SK-N-SH (cell line): ENCODE measurements around the gene FCHSD2. TPM values are rescaled to one million over a fixed set of nuclear protein-coding genes. Genes with fewer than 3 reads are reported as not detected.

Source experiments
- CTCF ChIA-PET: fragments of 300-600, 350-600 bp; formaldehyde crosslinking; extraction: SDS; loops from one replicate; lab custom pipeline; 2021; lab: Yijun Ruan, JAX
- POLR2A ChIA-PET: fragments of 350-600 bp; sonication (Branson Sonifier 250); formaldehyde crosslinking; extraction: SDS; loops from one replicate; lab custom pipeline; 2020; ENCODE audit warnings: antibody characterized with exemption, inconsistent platforms; lab: Yijun Ruan, JAX
- DNase-seq: peaks from one replicate; pipeline ENCODE4 v3.0.0; 2012
- H2AFZ ChIP-seq: fragments of 200-600 bp; sonication (generic); 2 replicates; pipeline ENCODE4 v1.8.1; 2016; ENCODE audit warnings: antibody characterized with exemption, mild to moderate bottlenecking, low read depth
- H3F3A ChIP-seq: fragments of 200-600 bp; sonication (generic); replicated peaks from 2 replicates; pipeline ENCODE3; 2016; ENCODE audit warnings: antibody characterized with exemption, mild to moderate bottlenecking; ENCODE audit not compliant: insufficient read depth
- H3K27ac ChIP-seq, 2 experiments: fragments of 200-500 bp in 1 of 2; fragments of 200-600 bp in 1 of 2; sonication (Bioruptor generic) in 1 of 2; sonication (generic), shearing (Covaris generic) in 1 of 2; 2 replicates each; pipeline versions ENCODE4 v1.5.1 to v1.6.1; 2014 to 2016; ENCODE audit warnings: low read depth in 2 of 2, inconsistent platforms in 1 of 2, low read length in 1 of 2, mild to moderate bottlenecking in 1 of 2, mixed read lengths in 1 of 2
- H3K27me3 ChIP-seq: fragments of 200-600 bp; sonication (generic), shearing (Covaris generic); 2 replicates; pipeline ENCODE4 v1.6.1; 2016; ENCODE audit warnings: mixed run types; ENCODE audit not compliant: insufficient read depth
- H3K36me3 ChIP-seq, 2 experiments: fragments of 200-500 bp in 1 of 2; fragments of 200-600 bp in 1 of 2; sonication (Bioruptor generic) in 1 of 2; sonication (generic) in 1 of 2; replicated peaks in 1 of 2; 2 replicates each; pipeline versions ENCODE3 to v1.5.1; 2014 to 2016; ENCODE audit warnings: low read length in 1 of 2, mild to moderate bottlenecking in 1 of 2; ENCODE audit not compliant: insufficient read depth in 2 of 2, control insufficient read depth in 1 of 2
- H3K4me1 ChIP-seq, 2 experiments: fragments of 200-500 bp in 1 of 2; fragments of 200-600 bp in 1 of 2; sonication (Bioruptor generic) in 1 of 2; sonication (generic), shearing (Covaris generic) in 1 of 2; 2 replicates each; pipeline versions ENCODE4 v1.5.1 to v1.6.1; 2014 to 2016; ENCODE audit warnings: low read depth in 1 of 2, low read length in 1 of 2, mixed run types in 1 of 2; ENCODE audit not compliant: insufficient read depth in 2 of 2, control insufficient read depth in 1 of 2
- H3K4me2 ChIP-seq: fragments of 200-600 bp; sonication (generic), shearing (Covaris generic); 2 replicates; pipeline ENCODE4 v1.6.1; 2017; ENCODE audit warnings: mixed run types
- H3K4me3 ChIP-seq, 2 experiments: fragments of 200-500 bp in 1 of 2; fragments of 200-600 bp in 1 of 2; sonication (Bioruptor generic) in 1 of 2; sonication (generic), shearing (Covaris generic) in 1 of 2; 2 replicates each; pipeline versions ENCODE4 v1.5.1 to v1.8.1; 2014 to 2016; ENCODE audit warnings: low read depth in 2 of 2, inconsistent platforms in 1 of 2, low read length in 1 of 2, mild to moderate bottlenecking in 1 of 2, mixed read lengths in 1 of 2, moderate library complexity in 1 of 2
- H3K79me2 ChIP-seq: fragments of 200-600 bp; sonication (generic); 2 replicates; pipeline ENCODE4 v1.8.1; 2017; ENCODE audit warnings: mild to moderate bottlenecking; ENCODE audit not compliant: insufficient read depth
- H3K9ac ChIP-seq: fragments of 200-600 bp; sonication (generic); 2 replicates; pipeline ENCODE4 v1.6.1; 2017; ENCODE audit warnings: mixed run types
- H3K9me2 ChIP-seq: fragments of 200-600 bp; sonication (generic); 2 replicates; pipeline ENCODE4 v1.6.1; 2017; ENCODE audit warnings: mixed run types
- H3K9me3 ChIP-seq: fragments of 200-600 bp; sonication (generic); 2 replicates; pipeline ENCODE4 v1.6.1; 2017; ENCODE audit warnings: mixed run types, mild to moderate bottlenecking, moderate library complexity
- H4K20me1 ChIP-seq: fragments of 200-600 bp; sonication (generic); 2 replicates; pipeline ENCODE4 v1.6.1; 2017; ENCODE audit warnings: mild to moderate bottlenecking, mixed run types; ENCODE audit not compliant: insufficient read depth
- FOSL2 ChIP-seq: IDR thresholded peaks from 2 replicates; pipeline ENCODE4 v1.4.0; 2012; ENCODE audit warnings: low read depth, mild to moderate bottlenecking, moderate library complexity, borderline replicate concordance
- FOXJ3 ChIP-seq: sonication (generic); formaldehyde crosslinking; IDR thresholded peaks from 2 replicates; pipeline ENCODE4 v1.5.1; 2020; ENCODE audit warnings: mild to moderate bottlenecking, missing genetic modification reagents
- FOXM1 ChIP-seq: IDR thresholded peaks from 2 replicates; pipeline ENCODE4 v1.4.0; 2012; ENCODE audit warnings: low read depth, mild to moderate bottlenecking
- GATA2 ChIP-seq: sonication (generic); formaldehyde crosslinking; IDR thresholded peaks from 2 replicates; pipeline ENCODE4 v1.5.0; 2020; ENCODE audit warnings: mild to moderate bottlenecking, missing genetic modification reagents
- MEF2A ChIP-seq: IDR thresholded peaks from 2 replicates; pipeline ENCODE4 v1.4.0; 2012; ENCODE audit warnings: low read depth, borderline replicate concordance
- RCOR1 ChIP-seq: fragments of 150-350 bp; IDR thresholded peaks from 2 replicates; pipeline ENCODE4 v1.6.1; 2017; ENCODE audit warnings: antibody characterized with exemption, low read length
- REST ChIP-seq: IDR thresholded peaks from 2 replicates; pipeline ENCODE4 v1.6.1; 2012; ENCODE audit warnings: mild to moderate bottlenecking, low read depth, low read length, moderate library complexity
- RFX5 ChIP-seq: IDR thresholded peaks from 2 replicates; pipeline ENCODE4 v1.6.1; 2012; ENCODE audit warnings: mild to moderate bottlenecking, improper control_type of control experiment, low read length
- YY1 ChIP-seq: IDR thresholded peaks from 2 replicates; pipeline ENCODE4 v1.4.0; 2012; ENCODE audit warnings: low read depth, mild to moderate bottlenecking
- WGBS: methylation state at CpG from one replicate; pipeline ENCODE4 v1.1.6; 2017; ENCODE audit warnings: low lambda C conversion rate; 5-methylcytosine and 5-hydroxymethylcytosine counted together
- polyA plus RNA-seq, 3 experiments: library from polyadenylated mRNA; depleted of rRNA; stranded (reverse); fragments of >200 nt; gene quantifications; 2 replicates each; pipeline ENCODE4 v1.2.3, GENCODE V29; 2012
- TF ChIP-seq, protein P1 (sequence below): IDR thresholded peaks from 2 replicates; pipeline ENCODE4; 2012
- TF ChIP-seq, protein P2 (sequence below): fragments of 150-350 bp; IDR thresholded peaks from 2 replicates; pipeline ENCODE4 v1.6.1; 2017; ENCODE audit warnings: antibody characterized with exemption, low read length, low read depth, borderline replicate concordance
- TF ChIP-seq, protein P3 (sequence below): IDR thresholded peaks from 2 replicates; pipeline ENCODE4 v1.4.0; 2012; ENCODE audit warnings: low read depth, borderline replicate concordance

FCHSD2 gene
- polyA plus RNA-seq, 1 of the 3 experiments (the other 2 are of a cell fraction), result 10.4 TPM

- no peaks in the 10 kb centered on the region for H4K20me1 ChIP-seq
- no peak overlapping the region for H3K27ac ChIP-seq
- TF ChIP-seq RCOR1, result no peak
- no peak for TF ChIP-seq FOSL2
- TF ChIP-seq, all 33 proteins: peak for 0
- Histone ChIP-seq H3K4me3 (no peak overlapping the region; a peak in 1 of 4 replicates), H3K79me2 (no peaks in the 10 kb centered on the region; the same call in 1 of the 2 replicates), H3K4me2 (no peak overlapping the region), H2AFZ (no peak overlapping the region), H3K36me3 (peaks cover 3 to 12% of the 10 kb centered on the region in 2 experiments), H3F3A (no peaks in the 10 kb centered on the region), H3K9ac (no peak overlapping the region), H3K27me3 (no peaks in the 10 kb centered on the region), H3K9me2 (no peaks in the 10 kb centered on the region), H3K9me3 (peaks cover 3% of the 10 kb centered on the region; the same call in 1 of the 2 replicates), H3K4me1 (no peaks in the 10 kb centered on the region; a peak in 1 of 4 replicates)
- WGBS, result 100% methylated on average over 1 of the region's 2 CpGs
- ChIA-PET POLR2A (no interaction called here), CTCF (no interaction called here)
- no peak for DNase-seq
Observed at GRCh38 chr11:73011126-73011817, 130.8 kb downstream of the FCHSD2 start.

- CTCF ChIA-PET, result no interaction called here
- no peaks in the 10 kb centered on the region for H3K9me2 ChIP-seq
- no peak overlapping the region for H2AFZ ChIP-seq
- H3K27ac ChIP-seq, result no peak overlapping the region
- POLR2A ChIA-PET, result no interaction called here
- TF ChIP-seq, protein P1, sequence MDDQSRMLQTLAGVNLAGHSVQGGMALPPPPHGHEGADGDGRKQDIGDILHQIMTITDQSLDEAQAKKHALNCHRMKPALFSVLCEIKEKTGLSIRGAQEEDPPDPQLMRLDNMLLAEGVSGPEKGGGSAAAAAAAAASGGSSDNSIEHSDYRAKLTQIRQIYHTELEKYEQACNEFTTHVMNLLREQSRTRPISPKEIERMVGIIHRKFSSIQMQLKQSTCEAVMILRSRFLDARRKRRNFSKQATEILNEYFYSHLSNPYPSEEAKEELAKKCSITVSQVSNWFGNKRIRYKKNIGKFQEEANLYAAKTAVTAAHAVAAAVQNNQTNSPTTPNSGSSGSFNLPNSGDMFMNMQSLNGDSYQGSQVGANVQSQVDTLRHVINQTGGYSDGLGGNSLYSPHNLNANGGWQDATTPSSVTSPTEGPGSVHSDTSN, result no peak
- no peak for TF ChIP-seq RCOR1
- TF ChIP-seq, protein P2, sequence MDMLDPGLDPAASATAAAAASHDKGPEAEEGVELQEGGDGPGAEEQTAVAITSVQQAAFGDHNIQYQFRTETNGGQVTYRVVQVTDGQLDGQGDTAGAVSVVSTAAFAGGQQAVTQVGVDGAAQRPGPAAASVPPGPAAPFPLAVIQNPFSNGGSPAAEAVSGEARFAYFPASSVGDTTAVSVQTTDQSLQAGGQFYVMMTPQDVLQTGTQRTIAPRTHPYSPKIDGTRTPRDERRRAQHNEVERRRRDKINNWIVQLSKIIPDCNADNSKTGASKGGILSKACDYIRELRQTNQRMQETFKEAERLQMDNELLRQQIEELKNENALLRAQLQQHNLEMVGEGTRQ, result no peak
- no peak for TF ChIP-seq GATA2 (CRISPR knock-in tag)
- no peak for TF ChIP-seq RFX5
- peaks cover 3 to 12% of the 10 kb centered on the region in 2 experiments for H3K36me3 ChIP-seq
- H3K4me1 ChIP-seq, result no peaks in the 10 kb centered on the region; a peak in 1 of 4 replicates
- no peak overlapping the region for H3K4me3 ChIP-seq
- H4K20me1 ChIP-seq, result no peaks in the 10 kb centered on the region
- no peaks in the 10 kb centered on the region; the same call in 1 of the 2 replicates for H3K79me2 ChIP-seq
- no peak overlapping the region for H3K9ac ChIP-seq
- H3K27me3 ChIP-seq, result no peaks in the 10 kb centered on the region
- H3F3A ChIP-seq, result no peaks in the 10 kb centered on the region
- H3K4me2 ChIP-seq, result no peak overlapping the region
- DNase-seq, result no peak
- peaks cover 3% of the 10 kb centered on the region; the same call in 1 of the 2 replicates for H3K9me3 ChIP-seq
Observed at GRCh38 chr11:73009972-73010371, 132.1 kb downstream of the FCHSD2 start.

GRCh38 chr11:73004088-73004487, 138.0 kb downstream of the FCHSD2 start:
- no peaks in the 10 kb centered on the region for H3K9me2 ChIP-seq
- H3K4me3 ChIP-seq, result no peak overlapping the region
- H3K4me2 ChIP-seq, result no peak overlapping the region
- POLR2A ChIA-PET, result interaction anchor here (0.7 kb wide), 1 partner anchor 154 kb away, joined by 3 read pairs; no protein-coding TSS in a partner anchor
- no peak for DNase-seq
- 98% methylated on average over 3 of the region's 3 CpGs for whole genome bisulfite sequencing
- no peak overlapping the region for H2AFZ ChIP-seq
- no peaks in the 10 kb centered on the region; a peak in 2 of 4 replicates for H3K4me1 ChIP-seq
- H3K27me3 ChIP-seq, result no peaks in the 10 kb centered on the region
- no peaks in the 10 kb centered on the region for H3F3A ChIP-seq
- H3K9me3 ChIP-seq, result no peaks in the 10 kb centered on the region
- CTCF ChIA-PET, result no interaction called here
- no peak overlapping the region for H3K27ac ChIP-seq
- H4K20me1 ChIP-seq, result 0 out of 2 replicates have a peak, but pooled peaks cover 6% of the 10 kb centered on the region
- no peaks in the 10 kb centered on the region; the same call in 1 of the 2 replicates for H3K79me2 ChIP-seq
- H3K9ac ChIP-seq, result no peak overlapping the region
- H3K36me3 ChIP-seq, result peaks cover 0 to 5% of the 10 kb centered on the region in 2 experiments
- TF ChIP-seq, protein P3, sequence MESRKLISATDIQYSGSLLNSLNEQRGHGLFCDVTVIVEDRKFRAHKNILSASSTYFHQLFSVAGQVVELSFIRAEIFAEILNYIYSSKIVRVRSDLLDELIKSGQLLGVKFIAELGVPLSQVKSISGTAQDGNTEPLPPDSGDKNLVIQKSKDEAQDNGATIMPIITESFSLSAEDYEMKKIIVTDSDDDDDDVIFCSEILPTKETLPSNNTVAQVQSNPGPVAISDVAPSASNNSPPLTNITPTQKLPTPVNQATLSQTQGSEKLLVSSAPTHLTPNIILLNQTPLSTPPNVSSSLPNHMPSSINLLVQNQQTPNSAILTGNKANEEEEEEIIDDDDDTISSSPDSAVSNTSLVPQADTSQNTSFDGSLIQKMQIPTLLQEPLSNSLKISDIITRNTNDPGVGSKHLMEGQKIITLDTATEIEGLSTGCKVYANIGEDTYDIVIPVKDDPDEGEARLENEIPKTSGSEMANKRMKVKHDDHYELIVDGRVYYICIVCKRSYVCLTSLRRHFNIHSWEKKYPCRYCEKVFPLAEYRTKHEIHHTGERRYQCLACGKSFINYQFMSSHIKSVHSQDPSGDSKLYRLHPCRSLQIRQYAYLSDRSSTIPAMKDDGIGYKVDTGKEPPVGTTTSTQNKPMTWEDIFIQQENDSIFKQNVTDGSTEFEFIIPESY, result no peak
- TF ChIP-seq REST (no peak), MEF2A (no peak), FOXJ3 (CRISPR knock-in tag) (no peak), GATA2 (CRISPR knock-in tag) (no peak), FOXM1 (no peak), YY1 (no peak)
